HepG2 (cell line): Measurements from ENCODE around the gene IFNAR1.

Experiments used
- FOXC1 ChIP-seq: sonication (generic); formaldehyde crosslinking; IDR thresholded peaks from 2 replicates; pipeline ENCODE4 v1.8.0; 2022; ENCODE audit warnings: mild to moderate bottlenecking, missing genetic modification reagents, borderline replicate concordance
- MAZ ChIP-seq, 2 experiments: sonication (generic) in 1 of 2; formaldehyde crosslinking in 1 of 2; IDR thresholded peaks; 2 replicates each; pipeline versions ENCODE4 v1.5.0 to v1.6.1; 2012 to 2020; ENCODE audit warnings: low read depth in 2 of 2, mild to moderate bottlenecking in 2 of 2, borderline replicate concordance in 1 of 2, improper control_type of control experiment in 1 of 2, low read length in 1 of 2, missing genetic modification reagents in 1 of 2, moderate library complexity in 1 of 2
- NFATC3 ChIP-seq: sonication (generic); formaldehyde crosslinking; IDR thresholded peaks from 2 replicates; pipeline ENCODE4 v1.5.1; 2020; ENCODE audit warnings: mild to moderate bottlenecking, missing genetic modification reagents
- RORA ChIP-seq: sonication (generic); formaldehyde crosslinking; IDR thresholded peaks from 2 replicates; pipeline ENCODE4 v1.5.0; 2020; ENCODE audit warnings: mild to moderate bottlenecking, missing genetic modification reagents, moderate library complexity
- SIN3A ChIP-seq: IDR thresholded peaks from 2 replicates; pipeline ENCODE4 v1.6.1; 2011; ENCODE audit warnings: low read depth, mild to moderate bottlenecking, control low read depth, low read length, borderline replicate concordance
- SIX4 ChIP-seq: sonication (generic); formaldehyde crosslinking; IDR thresholded peaks from 2 replicates; pipeline ENCODE4 v1.4.0; 2020; ENCODE audit warnings: missing genetic modification reagents
- THAP11 ChIP-seq: IDR thresholded peaks from 2 replicates; pipeline ENCODE4 v1.6.1; 2016; ENCODE audit warnings: missing biosample characterization, missing genetic modification reagents
- U2AF2 ChIP-seq: fragments of 200-400 bp; formaldehyde crosslinking; IDR thresholded peaks from 2 replicates; pipeline ENCODE4 v1.6.1; 2017; ENCODE audit warnings: low read depth, mild to moderate bottlenecking, low read length
- ZNF331 ChIP-seq: sonication (generic); formaldehyde crosslinking; IDR thresholded peaks from 2 replicates; pipeline ENCODE4 v1.4.0; 2020; ENCODE audit warnings: missing genetic modification reagents
- ZNF484 ChIP-seq: sonication (generic); formaldehyde crosslinking; IDR thresholded peaks from 2 replicates; pipeline ENCODE4 v1.5.1; 2020; ENCODE audit warnings: mild to moderate bottlenecking, low read depth, missing genetic modification reagents, borderline replicate concordance
- TF ChIP-seq, protein P1 (sequence below): sonication (generic); formaldehyde crosslinking; conservative IDR thresholded peaks from 2 replicates; pipeline ENCODE4 v1.4.0; 2020; ENCODE audit warnings: missing genetic modification reagents
- TF ChIP-seq, protein P2 (sequence below): sonication (generic); formaldehyde crosslinking; IDR thresholded peaks from 2 replicates; pipeline ENCODE4 v1.4.0; 2020; ENCODE audit warnings: mild to moderate bottlenecking, missing genetic modification reagents
- TF ChIP-seq, protein P3 (sequence below): sonication (generic); formaldehyde crosslinking; IDR thresholded peaks from 2 replicates; pipeline ENCODE4 v1.5.0; 2020; ENCODE audit warnings: mild to moderate bottlenecking, missing genetic modification reagents, moderate library complexity

DNA sequence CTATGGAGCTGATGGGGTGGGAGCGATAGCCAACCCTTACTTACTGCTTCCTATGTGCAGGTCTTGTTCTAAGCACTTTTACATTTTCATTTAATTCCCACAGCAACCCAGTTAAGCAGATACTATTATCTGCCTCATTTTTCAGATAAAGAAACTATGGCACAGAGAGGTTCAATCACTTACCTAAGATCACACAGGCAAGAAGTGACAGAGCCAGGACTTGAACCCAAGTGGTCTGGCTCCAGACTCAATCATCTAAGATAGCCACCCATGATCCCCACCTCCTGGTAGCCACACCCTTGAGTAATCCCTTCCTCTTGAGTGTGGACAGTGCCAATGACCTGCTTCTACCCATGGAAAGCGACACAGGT, 23.2 kb upstream of the IFNAR1 start:
- TF ChIP-seq, protein P1, sequence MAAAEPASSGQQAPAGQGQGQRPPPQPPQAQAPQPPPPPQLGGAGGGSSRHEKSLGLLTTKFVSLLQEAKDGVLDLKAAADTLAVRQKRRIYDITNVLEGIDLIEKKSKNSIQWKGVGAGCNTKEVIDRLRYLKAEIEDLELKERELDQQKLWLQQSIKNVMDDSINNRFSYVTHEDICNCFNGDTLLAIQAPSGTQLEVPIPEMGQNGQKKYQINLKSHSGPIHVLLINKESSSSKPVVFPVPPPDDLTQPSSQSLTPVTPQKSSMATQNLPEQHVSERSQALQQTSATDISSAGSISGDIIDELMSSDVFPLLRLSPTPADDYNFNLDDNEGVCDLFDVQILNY (CRISPR knock-in tag), result no peak
- TF ChIP-seq NFATC3 (CRISPR knock-in tag) (no peak), ZNF484 (CRISPR knock-in tag) (no peak), RORA (CRISPR knock-in tag) (no peak), ZNF331 (CRISPR knock-in tag) (no peak), THAP11 (CRISPR knock-in tag) (no peak), SIX4 (no peak), FOXC1 (no peak), U2AF2 (no peak), SIN3A (no peak), MAZ (IDR thresholded peaks at IDR 0.05; ENCODE audit: borderline replicate concordance, low read depth, low read length) (no peak), MAZ (CRISPR knock-in tag; IDR thresholded peaks at IDR 0.05; ENCODE audit: low read depth) (no peak)
- TF ChIP-seq, protein P2, sequence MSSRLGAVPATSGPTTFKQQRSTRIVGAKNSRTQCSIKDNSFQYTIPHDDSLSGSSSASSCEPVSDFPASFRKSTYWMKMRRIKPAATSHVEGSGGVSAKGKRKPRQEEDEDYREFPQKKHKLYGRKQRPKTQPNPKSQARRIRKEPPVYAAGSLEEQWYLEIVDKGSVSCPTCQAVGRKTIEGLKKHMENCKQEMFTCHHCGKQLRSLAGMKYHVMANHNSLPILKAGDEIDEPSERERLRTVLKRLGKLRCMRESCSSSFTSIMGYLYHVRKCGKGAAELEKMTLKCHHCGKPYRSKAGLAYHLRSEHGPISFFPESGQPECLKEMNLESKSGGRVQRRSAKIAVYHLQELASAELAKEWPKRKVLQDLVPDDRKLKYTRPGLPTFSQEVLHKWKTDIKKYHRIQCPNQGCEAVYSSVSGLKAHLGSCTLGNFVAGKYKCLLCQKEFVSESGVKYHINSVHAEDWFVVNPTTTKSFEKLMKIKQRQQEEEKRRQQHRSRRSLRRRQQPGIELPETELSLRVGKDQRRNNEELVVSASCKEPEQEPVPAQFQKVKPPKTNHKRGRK, result no peak
- TF ChIP-seq, protein P3, sequence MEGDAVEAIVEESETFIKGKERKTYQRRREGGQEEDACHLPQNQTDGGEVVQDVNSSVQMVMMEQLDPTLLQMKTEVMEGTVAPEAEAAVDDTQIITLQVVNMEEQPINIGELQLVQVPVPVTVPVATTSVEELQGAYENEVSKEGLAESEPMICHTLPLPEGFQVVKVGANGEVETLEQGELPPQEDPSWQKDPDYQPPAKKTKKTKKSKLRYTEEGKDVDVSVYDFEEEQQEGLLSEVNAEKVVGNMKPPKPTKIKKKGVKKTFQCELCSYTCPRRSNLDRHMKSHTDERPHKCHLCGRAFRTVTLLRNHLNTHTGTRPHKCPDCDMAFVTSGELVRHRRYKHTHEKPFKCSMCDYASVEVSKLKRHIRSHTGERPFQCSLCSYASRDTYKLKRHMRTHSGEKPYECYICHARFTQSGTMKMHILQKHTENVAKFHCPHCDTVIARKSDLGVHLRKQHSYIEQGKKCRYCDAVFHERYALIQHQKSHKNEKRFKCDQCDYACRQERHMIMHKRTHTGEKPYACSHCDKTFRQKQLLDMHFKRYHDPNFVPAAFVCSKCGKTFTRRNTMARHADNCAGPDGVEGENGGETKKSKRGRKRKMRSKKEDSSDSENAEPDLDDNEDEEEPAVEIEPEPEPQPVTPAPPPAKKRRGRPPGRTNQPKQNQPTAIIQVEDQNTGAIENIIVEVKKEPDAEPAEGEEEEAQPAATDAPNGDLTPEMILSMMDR, result no peak
